Stimulated activated CD8-positive, alpha-beta memory T cell treated with anti-CD3 and anti-CD28 coated beads, Interleukin-7, amount 100 ng/mL, for 48 hours (primary cell): ENCODE data around the gene NOBOX.
A peak's percentile ranks its signal among the peaks of the same experiment; 100 is the strongest.
"Not testable (repeated sequence)": the region's sequence is repeated elsewhere in the genome, so short reads cannot be mapped to it uniquely, and the experiment has no call there.

Source experiments
- DNase-seq, 2 donors: peaks; one replicate each; pipeline ENCODE4 v3.0.0-alpha.2; 2020; ENCODE audit warnings: low read depth in 1 of 2; ENCODE audit errors: extremely low read depth in 1 of 2

NOBOX gene

GRCh38 chr7:144403649-144404061, at the start of gene NOBOX:
NOBOX (minus strand) TSS chr7:144403693.
- no peak for DNase-seq

DNA sequence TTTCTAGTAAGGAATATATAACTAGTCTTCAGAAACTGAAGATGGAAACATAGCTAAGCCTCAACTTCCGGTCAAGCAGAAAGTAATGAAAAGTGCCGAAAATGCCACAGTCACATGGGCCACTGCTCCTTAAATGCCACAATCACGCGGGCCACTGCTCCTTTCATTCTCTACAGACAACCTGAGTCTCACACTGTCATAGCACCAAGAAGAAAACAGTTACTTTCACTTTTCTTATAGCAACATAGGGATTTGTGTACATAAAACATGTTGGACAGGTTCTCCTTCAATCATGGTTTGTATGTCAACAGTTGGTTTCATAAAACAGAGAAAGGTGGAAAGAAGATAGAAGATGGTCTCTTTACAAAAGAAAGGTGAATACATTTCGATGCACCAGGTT, 48.6 kb upstream of the NOBOX start:
- no peak for DNase-seq

DNA sequence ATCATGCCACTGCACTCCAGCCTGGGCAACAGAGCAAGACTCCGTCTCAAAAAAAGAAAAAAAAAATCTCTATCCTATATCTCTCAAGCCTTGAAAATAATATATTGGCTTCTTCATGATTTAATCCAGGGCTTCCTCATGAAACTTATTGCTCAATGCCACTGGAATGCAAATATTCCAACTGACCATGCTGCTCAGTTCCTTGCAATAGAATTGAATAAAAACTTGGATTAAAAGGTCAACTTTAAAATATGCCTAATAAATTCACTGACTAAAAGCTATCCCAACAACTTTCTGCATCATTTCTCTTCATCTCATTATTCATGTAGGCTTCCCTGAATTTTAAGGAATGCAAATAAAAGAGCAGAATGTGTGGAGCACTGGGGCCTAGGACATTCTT, 42.1 kb upstream of the NOBOX start:
- DNase-seq = no peak

DNA sequence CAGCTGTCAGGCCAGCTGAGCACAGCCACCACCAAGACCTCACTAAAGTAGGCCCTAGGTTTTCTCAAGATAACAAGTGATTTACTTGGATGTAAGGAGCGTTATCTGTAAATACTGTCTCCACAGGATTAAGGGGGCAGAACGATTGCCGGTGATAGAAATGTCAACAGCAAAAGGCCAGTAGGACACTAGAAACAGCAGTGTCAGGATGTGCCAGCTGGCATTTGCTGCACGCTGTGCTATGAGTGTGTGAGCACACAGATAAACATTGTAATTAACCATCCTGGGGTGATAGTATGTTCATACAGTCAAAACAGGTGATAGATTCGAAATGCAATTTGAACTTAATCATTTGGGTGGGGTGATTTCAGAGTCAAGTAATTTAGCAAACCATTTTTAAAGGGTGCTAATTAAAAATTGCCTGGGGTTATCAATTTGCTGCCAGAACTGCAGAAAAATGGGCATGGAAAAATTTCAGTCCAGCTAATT, 36.3 kb upstream of the NOBOX start:
- DNase-seq = no peak

DNA sequence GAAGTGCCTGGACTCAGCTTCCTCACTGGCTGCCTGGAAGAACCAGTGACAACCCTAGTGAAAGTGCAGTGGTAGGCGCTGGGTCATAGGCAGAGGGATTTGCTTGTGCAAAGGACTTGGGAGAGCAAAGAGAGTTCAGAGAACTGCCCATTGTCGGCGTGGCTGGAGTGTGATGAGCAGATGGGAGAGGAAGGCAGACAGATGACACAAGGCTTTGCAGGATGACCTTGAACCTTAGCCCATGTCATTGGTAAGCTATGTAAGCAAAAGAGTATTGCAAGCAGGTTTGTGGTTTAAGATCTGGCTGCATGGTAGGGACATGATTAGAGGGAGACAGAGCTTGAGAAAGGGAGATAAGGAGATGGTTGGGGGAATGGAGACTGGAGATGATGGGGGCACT, 35.3 kb upstream of the NOBOX start:
- no peak for DNase-seq

GRCh38 chr7:144437370-144438191, 34.1 kb upstream of the NOBOX start:
- peak in 1 of 2 donors; percentile 26 for DNase-seq

DNA sequence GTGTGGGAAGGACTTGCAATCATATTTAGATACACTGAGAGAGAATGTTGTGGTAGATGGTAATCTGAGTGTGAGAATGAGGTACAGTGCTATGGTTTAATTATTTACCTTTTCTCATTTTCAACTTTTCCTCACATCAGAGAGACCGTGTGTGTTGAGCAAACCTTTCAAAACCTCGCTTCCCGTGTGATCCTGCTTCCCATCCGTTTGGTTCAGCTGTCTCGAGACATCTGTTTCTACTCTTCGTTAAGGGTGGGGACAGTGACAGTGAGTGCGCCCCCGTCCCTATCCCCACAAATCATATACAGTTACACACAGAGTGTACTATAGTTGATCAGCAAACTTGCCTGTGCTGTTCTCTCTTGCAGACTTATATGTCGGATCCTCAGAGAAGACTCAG, 33.0 kb upstream of the NOBOX start:
- no peak for DNase-seq

DNA sequence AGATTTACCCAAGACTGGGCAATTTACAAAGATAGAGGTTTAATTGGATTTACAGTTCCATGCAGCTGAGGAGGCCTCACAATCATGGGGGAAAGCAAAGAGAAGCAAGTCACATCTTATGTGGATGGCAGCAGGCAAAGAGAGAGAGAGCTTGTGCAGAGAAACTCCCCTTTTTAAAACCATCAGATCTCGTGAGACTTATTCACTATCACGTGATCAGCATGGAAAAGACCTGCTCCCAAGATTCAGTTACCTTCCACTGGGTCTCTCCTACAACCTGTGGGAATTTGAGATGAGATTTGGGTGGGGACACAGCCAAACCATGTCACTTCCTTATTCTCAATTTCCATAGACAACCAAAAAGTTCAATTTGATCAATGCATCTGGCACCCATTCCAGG, 24.9 kb upstream of the NOBOX start:
- no peak for DNase-seq

DNA sequence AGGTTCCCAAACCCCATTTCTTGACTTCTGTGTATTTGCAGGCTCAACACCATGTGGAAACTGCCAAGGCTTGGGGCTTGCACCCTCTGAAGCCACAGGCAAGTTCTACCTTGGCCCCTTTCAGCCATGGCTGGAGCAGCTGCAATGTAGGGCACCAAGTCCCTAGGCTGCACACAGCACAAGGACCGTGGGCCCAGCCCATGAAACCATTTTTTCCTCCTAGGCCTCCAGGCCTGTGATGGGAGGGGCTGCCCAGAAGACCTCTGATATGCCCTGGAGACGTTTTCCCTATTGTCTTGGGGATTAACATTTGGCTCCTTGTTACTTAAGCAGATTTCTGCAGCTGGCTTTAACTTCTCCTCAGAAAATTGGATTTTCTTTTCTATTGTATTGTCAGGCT, 24.0 kb upstream of the NOBOX start:
- DNase-seq = not testable (repeated sequence)

DNA sequence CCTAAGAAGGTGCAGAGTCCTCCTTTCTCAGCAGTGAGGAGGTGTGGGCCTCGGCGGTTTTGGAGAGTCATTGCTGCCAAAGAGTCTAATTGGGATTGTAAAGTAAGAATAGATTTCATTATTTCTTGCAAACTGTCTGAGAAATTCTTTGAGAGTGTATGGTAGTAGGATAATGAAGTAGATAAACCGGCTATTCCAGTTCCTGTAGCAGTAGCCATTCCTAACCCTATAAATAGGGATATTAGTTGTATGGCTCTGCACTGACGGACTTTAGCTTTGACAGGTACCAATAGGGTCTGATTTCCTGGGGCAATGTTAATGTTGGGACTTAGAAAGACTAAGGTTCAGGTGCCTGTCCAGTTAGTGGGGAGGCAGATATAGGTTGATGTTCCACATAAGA, 15.4 kb upstream of the NOBOX start:
- DNase-seq = not testable (repeated sequence)

- DNase-seq = no peak
These were observed 12.8 kb upstream of the NOBOX start for GRCh38 chr7:144416341-144416740.

DNA sequence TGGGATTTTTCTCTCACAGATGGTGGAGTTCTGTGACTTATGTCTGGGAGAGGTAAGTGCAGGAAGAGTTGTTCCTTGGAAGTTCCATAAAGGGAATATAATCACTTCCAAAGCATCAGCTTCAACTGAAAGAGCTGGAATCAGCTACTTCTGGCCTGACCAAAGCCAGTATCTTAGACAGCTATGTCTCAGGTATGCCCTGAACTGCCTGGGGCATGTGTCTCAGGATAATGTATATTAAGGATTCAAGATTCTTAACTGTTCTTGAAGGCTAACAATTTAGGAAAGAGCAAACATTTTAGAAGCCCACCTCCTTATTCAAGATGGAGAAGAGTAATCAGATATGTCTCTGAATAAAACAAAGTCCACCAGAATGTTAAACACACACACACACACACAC, 12.4 kb upstream of the NOBOX start:
- no peak for DNase-seq

- no peak for DNase-seq
These were observed 11.3 kb upstream of the NOBOX start for GRCh38 chr7:144414815-144415214.

GRCh38 chr7:144410441-144410840, 6.9 kb upstream of the NOBOX start:
- no peak for DNase-seq

- no peak for DNase-seq
These were observed 4.6 kb upstream of the NOBOX start for GRCh38 chr7:144408121-144408520.

DNA sequence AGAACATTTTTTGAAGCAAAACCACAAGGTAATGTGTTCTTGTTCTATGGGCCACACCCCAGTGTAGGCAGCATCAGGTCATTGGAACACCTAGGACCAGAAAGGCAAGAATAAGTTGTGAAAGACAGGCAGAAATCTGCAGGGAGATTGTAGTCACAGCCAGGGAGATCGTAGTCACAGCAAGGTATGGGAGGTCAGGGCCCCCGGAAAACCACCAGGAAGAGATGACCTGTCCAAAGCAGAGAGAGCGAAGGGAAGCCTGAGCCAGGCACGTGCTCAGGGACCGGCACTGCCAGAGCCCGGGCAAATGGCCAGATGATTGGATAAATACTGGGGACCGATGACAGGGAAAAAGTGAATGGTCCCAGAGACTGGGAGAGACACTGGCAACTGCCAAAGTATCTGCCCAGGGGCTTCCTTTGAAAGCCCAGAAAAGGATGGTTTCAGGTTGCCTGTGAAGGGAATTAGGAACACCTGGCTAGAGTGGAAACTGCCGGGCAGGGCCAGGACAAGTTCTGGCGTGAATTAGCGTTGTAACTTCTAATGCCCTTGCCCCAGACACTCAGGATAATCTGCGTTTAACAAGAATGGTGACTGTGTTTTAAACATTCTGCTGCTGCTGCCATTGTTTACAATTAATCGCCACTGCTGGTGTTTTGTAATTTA, 3.9 kb upstream of the NOBOX start:
- no peak for DNase-seq

DNA sequence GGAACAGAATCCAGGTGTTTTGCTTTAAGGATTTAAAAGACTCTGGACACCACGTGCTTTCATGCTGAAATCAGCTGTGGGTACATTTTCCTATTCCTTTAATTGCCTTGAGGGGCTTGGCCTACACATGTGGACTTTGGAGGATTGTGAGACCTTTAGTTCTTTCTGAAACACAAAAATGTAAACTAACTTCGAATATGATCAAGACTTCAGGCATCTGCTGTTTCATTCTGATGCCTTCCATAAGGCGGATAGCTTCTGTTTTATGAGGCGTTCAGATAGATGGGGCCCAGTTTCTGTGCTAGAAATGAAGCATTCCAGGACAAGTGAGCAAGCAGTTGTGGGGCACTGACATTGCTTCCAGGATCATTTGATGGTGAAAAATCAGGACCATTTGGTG, 1.5 kb upstream of the NOBOX start:
- no peak for DNase-seq

GRCh38 chr7:144403102-144403501, 391 bp downstream of the NOBOX start:
- no peak for DNase-seq

DNA sequence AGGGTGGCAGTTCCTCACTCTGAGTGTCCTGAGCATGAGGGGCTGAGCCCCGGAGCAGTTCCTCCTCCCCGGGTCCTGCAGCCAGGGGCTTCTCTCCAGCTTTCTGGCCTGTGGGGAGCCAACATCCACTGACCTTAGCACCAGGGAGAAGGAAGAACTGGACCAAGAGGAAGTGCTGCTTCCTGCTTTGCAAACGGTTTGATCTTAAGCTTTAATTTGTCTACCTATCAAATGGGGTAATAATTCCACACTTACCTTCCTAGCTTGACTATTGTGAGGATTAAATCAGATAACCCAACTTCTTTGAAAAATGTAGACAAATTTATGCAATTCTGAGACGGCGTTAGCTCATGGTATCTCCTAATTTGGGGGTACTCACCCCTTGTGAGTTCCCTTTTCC, 2.0 kb downstream of the NOBOX start:
- DNase-seq = no peak

DNA sequence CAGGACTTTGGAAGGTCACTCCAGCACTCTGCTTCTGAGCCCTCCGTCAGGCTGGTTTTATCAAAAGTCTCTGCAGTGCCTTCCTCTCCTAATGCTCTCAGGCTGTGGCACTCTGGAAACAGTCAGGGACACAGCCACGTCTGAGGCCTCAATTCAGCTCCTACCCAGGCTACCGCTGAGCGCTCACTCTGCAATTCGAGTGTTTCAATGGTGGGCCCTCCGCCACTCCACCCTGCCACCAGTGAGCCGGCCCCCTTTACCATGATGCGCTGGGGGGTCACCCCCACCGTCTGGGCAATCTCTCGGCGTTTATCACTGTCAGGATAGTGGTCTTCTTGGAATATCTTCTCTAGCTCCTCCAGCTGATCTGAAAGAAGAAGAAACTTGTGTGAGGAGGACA, 3.5 kb downstream of the NOBOX start:
- no peak for DNase-seq

DNA sequence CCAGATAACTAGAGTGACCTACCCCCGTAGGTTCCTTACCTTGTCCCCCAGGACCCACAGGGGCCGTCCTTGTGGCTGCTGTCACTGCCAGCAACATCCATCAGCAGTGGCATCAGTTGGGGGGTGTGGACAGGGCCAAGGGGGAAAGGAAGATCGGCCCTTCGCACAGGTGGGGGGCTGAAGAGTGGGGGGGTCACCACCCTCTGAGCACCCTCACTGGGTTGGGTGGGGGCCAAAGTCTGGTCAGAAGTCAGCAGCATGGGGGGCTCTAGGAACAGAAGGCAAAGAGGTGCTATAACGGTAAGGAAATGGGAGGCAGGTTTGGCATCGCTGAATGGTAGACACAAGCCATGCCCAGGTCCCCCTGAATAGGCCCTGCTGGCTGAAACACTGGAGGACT, 4.6 kb downstream of the NOBOX start:
- no peak for DNase-seq

- DNase-seq = no peak
These were observed 5.2 kb downstream of the NOBOX start for GRCh38 chr7:144398291-144398690.
